ENCODE data around the gene TSPAN1. TPM values are rescaled to one million over a fixed set of nuclear protein-coding genes. Genes with fewer than 3 reads are reported as not detected.

The TSPAN1 gene
- total RNA-seq, 1 experiment from 2014 or later, result 41.7 TPM

DNA sequence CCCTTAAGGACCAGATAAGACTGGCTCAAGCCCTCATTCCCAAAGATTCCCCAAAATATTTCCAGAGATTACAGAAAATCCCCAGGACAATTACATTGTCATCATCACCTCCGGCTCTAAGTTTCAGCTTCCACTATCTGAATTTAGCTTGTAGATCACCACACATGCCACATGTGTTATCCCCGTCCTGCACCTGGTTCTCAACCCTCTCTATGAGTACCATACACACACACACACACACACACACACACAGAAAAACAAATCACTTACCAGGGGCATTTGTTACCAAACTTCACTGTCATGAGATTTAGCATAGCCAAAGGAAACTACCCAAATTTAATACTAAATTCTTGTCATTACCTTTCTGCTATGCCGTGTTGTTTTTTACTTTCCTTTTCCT is 15.4 kb upstream of the TSPAN1 start:
- CTCF ChIA-PET, result interaction anchor here (1.2 kb wide), 1 partner anchor 123 kb away, joined by 3 read pairs; no protein-coding TSS in a partner anchor
- no peak for DNase-seq (ENCODE audit: unreplicated experiment)
- H3K4me3 Mint-ChIP-seq (ENCODE audit: unreplicated experiment), result no peak overlapping the region
- H3K27me3 Mint-ChIP-seq (ENCODE audit: insufficient read depth, unreplicated experiment), result no peaks in the 10 kb centered on the region
- intact Hi-C loops (cut with micrococcal nuclease), result no loop called here
- H3K9me3 Mint-ChIP-seq (ENCODE audit: unreplicated experiment), result no peaks in the 10 kb centered on the region
- no peaks in the 10 kb centered on the region for H3K4me1 Mint-ChIP-seq (ENCODE audit: insufficient read depth, unreplicated experiment)
- TF ChIP-seq, protein P1, sequence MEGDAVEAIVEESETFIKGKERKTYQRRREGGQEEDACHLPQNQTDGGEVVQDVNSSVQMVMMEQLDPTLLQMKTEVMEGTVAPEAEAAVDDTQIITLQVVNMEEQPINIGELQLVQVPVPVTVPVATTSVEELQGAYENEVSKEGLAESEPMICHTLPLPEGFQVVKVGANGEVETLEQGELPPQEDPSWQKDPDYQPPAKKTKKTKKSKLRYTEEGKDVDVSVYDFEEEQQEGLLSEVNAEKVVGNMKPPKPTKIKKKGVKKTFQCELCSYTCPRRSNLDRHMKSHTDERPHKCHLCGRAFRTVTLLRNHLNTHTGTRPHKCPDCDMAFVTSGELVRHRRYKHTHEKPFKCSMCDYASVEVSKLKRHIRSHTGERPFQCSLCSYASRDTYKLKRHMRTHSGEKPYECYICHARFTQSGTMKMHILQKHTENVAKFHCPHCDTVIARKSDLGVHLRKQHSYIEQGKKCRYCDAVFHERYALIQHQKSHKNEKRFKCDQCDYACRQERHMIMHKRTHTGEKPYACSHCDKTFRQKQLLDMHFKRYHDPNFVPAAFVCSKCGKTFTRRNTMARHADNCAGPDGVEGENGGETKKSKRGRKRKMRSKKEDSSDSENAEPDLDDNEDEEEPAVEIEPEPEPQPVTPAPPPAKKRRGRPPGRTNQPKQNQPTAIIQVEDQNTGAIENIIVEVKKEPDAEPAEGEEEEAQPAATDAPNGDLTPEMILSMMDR (IDR thresholded peaks at IDR 0.05; ENCODE audit: unreplicated experiment), result no peak
- BruUV-seq (replicated peaks), result no TSS peak
- no peaks in the 10 kb centered on the region for H3K36me3 Mint-ChIP-seq (ENCODE audit: insufficient read depth, unreplicated experiment)
- no peak overlapping the region for H3K27ac Mint-ChIP-seq (ENCODE audit: low read depth, unreplicated experiment)
- POLR2A ChIA-PET, result no interaction called here

DNA sequence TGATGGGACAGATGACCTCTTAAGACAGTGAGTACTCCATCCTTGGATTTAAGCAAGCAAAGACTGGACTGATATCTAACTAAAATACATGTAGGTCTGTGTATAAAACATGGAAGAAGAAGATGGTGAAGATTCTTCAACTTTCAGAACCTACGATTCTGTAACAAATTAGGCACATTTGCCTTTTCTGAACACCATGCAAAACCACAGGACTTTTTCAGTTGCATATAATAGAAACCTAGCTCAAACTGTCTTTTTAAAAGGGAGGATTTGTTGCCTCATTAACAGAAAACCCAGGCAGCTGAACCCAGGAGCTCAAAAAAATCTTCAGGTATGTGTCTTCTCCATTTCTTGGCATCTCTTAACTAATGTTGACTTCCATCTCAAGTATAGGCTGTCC is 14.7 kb upstream of the TSPAN1 start:
- Mint-ChIP-seq H3K4me3 (ENCODE audit: unreplicated experiment) (no peak overlapping the region), H3K27me3 (ENCODE audit: insufficient read depth, unreplicated experiment) (no peaks in the 10 kb centered on the region), H3K27ac (ENCODE audit: low read depth, unreplicated experiment) (no peak overlapping the region), H3K4me1 (ENCODE audit: insufficient read depth, unreplicated experiment) (no peaks in the 10 kb centered on the region), H3K9me3 (ENCODE audit: unreplicated experiment) (no peaks in the 10 kb centered on the region), H3K36me3 (ENCODE audit: insufficient read depth, unreplicated experiment) (no peaks in the 10 kb centered on the region)
- no peak for DNase-seq (ENCODE audit: unreplicated experiment)
- CTCF ChIA-PET, result interaction anchor here (1.2 kb wide), 1 partner anchor 123 kb away, joined by 3 read pairs; no protein-coding TSS in a partner anchor
- TF ChIP-seq, protein P1 (IDR thresholded peaks at IDR 0.05; ENCODE audit: unreplicated experiment), result no peak
- intact Hi-C loops (cut with micrococcal nuclease), result no loop called here
- POLR2A ChIA-PET, result no interaction called here
- no TSS peak for BruUV-seq (replicated peaks)

DNA sequence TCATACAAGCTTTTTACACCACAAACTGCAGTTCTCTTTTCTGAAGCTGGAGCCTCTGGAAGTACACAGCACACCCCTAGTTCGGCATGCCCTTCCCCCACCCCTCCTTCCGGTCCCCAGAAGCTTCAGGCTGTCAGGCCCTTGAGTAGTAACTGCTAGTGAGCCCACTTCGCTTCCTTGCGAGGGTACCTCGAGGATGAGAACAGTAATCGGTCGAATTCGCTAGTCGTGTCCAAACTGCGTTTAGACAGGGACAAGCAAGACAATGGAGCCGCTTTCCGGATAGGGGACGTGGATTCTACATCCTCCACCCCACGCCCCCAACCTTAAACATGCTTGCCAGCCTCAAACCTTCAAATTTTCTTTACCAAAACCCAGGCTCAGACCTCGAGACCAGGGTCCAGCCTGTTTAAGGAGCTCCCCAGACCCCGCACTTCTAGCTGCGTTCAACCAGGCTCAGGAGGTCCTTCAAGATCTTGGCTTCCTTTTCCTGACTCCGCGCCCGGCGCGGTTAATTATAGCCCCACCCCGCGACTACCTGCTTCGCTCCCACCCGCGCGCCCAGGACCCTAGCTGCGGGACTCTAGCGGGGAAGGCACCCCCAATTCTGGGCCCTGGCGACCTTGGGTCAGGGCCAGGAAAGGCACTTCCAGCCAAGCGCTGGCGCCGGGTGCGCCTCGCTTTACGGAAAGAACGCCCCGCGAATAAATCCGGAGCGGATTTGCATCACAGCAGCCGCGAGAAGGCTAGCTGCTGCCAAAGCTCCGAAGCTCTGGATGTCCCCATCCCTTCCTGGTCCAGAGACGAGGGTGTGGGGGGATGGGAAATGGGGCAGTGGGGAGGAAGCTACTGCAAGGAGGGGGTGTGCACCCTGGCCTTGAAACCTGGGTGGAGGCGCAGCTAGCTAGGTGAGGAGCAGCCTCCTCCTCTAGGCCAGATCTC is 8.1 kb upstream of the TSPAN1 start:
- Mint-ChIP-seq H3K36me3 (ENCODE audit: insufficient read depth, unreplicated experiment) (no peaks in the 10 kb centered on the region), H3K4me1 (ENCODE audit: insufficient read depth, unreplicated experiment) (peaks cover 7% of the 10 kb centered on the region), H3K27me3 (ENCODE audit: insufficient read depth, unreplicated experiment) (no peaks in the 10 kb centered on the region), H3K9me3 (ENCODE audit: unreplicated experiment) (no peaks in the 10 kb centered on the region), H3K27ac (ENCODE audit: low read depth, unreplicated experiment) (no peak overlapping the region), H3K4me3 (ENCODE audit: unreplicated experiment) (no peak overlapping the region)
- CTCF ChIA-PET, result interaction anchor here (0.6 to 1.2 kb wide), 3 partner anchors 63 to 374 kb away, joined by 3 read pairs; no protein-coding TSS in a partner anchor
- DNase-seq (ENCODE audit: unreplicated experiment), result no peak
- TF ChIP-seq, protein P1 (IDR thresholded peaks at IDR 0.05; ENCODE audit: unreplicated experiment), result no peak
- POLR2A ChIA-PET, result interaction anchor here (1.2 kb wide), 2 partner anchors 16 to 480 kb away, joined by 3 read pairs; partner anchors contain the start of gene GPBP1L1
- BruUV-seq (replicated peaks), result no TSS peak
- intact Hi-C loops (cut with micrococcal nuclease), result no loop called here

DNA sequence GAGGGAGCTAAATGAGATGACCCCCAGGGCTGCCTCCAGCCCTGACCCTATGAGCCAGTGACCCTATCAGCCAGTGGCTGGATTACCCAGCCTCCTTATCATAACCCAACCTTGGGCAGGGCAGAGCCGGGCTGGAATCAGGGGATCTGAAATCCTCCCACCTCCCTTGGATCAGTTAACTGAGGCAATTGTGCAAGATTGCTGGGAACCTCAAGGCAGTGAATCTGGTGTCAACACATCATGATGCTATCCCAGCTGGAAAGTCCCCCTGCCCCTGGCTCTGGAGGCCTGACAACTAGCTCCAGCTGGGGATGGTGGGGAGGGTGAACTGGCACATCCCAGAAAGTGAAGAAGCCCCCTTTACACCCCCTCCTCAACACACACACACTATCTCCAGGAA is 6.4 kb upstream of the TSPAN1 start:
- no TSS peak for BruUV-seq (replicated peaks)
- no peak for DNase-seq (ENCODE audit: unreplicated experiment)
- TF ChIP-seq, protein P1 (IDR thresholded peaks at IDR 0.05; ENCODE audit: unreplicated experiment), result no peak
- H3K9me3 Mint-ChIP-seq (ENCODE audit: unreplicated experiment), result no peaks in the 10 kb centered on the region
- no peak overlapping the region for H3K27ac Mint-ChIP-seq (ENCODE audit: low read depth, unreplicated experiment)
- H3K4me1 Mint-ChIP-seq (ENCODE audit: insufficient read depth, unreplicated experiment), result peaks cover 17% of the 10 kb centered on the region
- no peaks in the 10 kb centered on the region for H3K27me3 Mint-ChIP-seq (ENCODE audit: insufficient read depth, unreplicated experiment)
- H3K4me3 Mint-ChIP-seq (ENCODE audit: unreplicated experiment), result no peak overlapping the region
- H3K36me3 Mint-ChIP-seq (ENCODE audit: insufficient read depth, unreplicated experiment), result no peaks in the 10 kb centered on the region
- intact Hi-C loops (cut with micrococcal nuclease), result no loop called here
- POLR2A ChIA-PET, result interaction anchor here (0.6 to 1.2 kb wide), 3 partner anchors 36 to 76 kb away, joined by 3 to 10 read pairs (median 3); partner anchors contain the start of gene PIK3R3
- CTCF ChIA-PET, result interaction anchor here (0.6 to 1.5 kb wide), 8 partner anchors 11 to 658 kb away, joined by 3 to 5 read pairs (median 4); no protein-coding TSS in a partner anchor
